ENCODE measurements around the gene GDAP2. TPM values are rescaled to one million over a fixed set of nuclear protein-coding genes. Genes with fewer than 3 reads are reported as not detected.

GDAP2 gene
- total RNA-seq, 1 donor: 26.8 TPM

DNA sequence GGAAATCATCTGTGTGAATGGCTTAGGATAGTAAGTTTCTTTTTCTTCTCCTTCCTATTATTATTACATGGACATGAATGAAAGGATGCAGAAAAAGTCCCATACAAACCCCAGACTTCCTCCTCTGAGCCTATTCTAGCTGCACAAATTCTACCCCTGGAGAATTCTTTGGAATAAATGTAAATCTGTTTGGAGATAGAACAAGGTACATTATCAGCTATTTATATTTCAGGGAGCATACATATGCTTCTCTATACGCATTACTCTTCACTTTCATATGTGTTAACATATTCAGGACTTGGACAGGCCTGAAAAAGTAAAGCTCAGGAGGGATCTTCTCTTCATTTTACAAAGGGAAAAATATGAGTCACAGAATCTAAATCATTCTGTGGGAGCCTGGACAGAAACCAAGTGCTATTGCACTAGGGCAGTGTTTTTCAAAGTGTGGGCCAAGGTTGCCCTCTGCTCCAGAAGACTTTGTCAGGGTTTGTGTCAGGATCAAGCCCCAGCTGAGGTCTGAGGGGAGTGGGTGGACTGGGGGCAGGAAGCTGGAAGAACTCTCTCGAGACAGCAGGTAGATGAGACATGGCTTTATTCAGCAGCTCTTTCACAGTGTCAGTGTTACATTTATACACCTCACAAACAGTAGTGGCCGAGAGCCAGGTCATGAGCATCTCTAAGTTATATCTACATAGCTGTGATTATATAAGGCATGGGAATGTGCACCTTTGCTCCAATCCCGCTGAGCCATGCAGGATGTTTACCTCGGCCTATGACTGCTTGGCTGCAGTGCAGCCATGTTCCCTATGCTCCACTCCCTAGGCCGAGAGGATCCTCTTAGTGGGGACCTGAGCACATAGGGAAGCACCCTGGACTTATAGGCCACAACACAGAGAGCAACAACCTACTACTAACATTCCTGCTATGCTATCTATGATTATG, 114.3 kb downstream of the GDAP2 start:
- Histone ChIP-seq H3K4me1 (ENCODE audit: insufficient read depth, low read length) (peaks cover 27% of the 10 kb centered on the region), H3K36me3 (ENCODE audit: insufficient read depth, low read length) (no peaks in the 10 kb centered on the region), H3K9me3 (ENCODE audit: low read depth, low read length) (no peaks in the 10 kb centered on the region), H3K27ac (ENCODE audit: low read depth, low read length) (peak overlapping the region; percentile 21), H2AFZ (ENCODE audit: low read length) (no peak overlapping the region), H3K4me2 (ENCODE audit: insufficient read depth, low read length) (peak overlapping the region; percentile 21), H3K79me2 (ENCODE audit: insufficient read depth, low read length) (no peaks in the 10 kb centered on the region), H3K4me3 (ENCODE audit: insufficient read depth, low read length) (no peak overlapping the region), H3K27me3 (ENCODE audit: insufficient read depth, low read length) (no peaks in the 10 kb centered on the region), H4K20me1 (ENCODE audit: insufficient read depth, low read length) (no peaks in the 10 kb centered on the region)
- DNase-seq (ENCODE audit: insufficient read length, low spot score, missing footprints): no peak
- TF ChIP-seq, protein P1, sequence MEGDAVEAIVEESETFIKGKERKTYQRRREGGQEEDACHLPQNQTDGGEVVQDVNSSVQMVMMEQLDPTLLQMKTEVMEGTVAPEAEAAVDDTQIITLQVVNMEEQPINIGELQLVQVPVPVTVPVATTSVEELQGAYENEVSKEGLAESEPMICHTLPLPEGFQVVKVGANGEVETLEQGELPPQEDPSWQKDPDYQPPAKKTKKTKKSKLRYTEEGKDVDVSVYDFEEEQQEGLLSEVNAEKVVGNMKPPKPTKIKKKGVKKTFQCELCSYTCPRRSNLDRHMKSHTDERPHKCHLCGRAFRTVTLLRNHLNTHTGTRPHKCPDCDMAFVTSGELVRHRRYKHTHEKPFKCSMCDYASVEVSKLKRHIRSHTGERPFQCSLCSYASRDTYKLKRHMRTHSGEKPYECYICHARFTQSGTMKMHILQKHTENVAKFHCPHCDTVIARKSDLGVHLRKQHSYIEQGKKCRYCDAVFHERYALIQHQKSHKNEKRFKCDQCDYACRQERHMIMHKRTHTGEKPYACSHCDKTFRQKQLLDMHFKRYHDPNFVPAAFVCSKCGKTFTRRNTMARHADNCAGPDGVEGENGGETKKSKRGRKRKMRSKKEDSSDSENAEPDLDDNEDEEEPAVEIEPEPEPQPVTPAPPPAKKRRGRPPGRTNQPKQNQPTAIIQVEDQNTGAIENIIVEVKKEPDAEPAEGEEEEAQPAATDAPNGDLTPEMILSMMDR (IDR thresholded peaks at IDR 0.05; ENCODE audit: extremely low read depth, low read depth, low read length): no peak

Other genes starting within 250 kb of the GDAP2 start
- 9.1 and 11.2 TPM in 2 replicates for gene WDR3, start 118 bp upstream of the GDAP2 start, total RNA-seq